GM18951 (cell line): ENCODE data around the gene MYO19.
A peak's percentile ranks its signal among the peaks of the same experiment; 100 is the strongest.

Experiments used
- POLR2A ChIP-seq: IDR thresholded peaks from 4 replicates; pipeline ENCODE4 v1.6.1; 2011; ENCODE audit warnings: mild to moderate bottlenecking; ENCODE audit not compliant: insufficient read length, insufficient read depth; ENCODE audit errors: extremely low read depth
- in situ Hi-C: fragments of 300-500 bp; cut with MboI; formaldehyde crosslinking; loops from one replicate; pipeline ENCODE4 v1.12.0; 2022; ENCODE audit warnings: low sequenced_read_pairs, mixed read lengths, inconsistent platforms; ENCODE audit not compliant: unreplicated experiment

The MYO19 gene

DNA sequence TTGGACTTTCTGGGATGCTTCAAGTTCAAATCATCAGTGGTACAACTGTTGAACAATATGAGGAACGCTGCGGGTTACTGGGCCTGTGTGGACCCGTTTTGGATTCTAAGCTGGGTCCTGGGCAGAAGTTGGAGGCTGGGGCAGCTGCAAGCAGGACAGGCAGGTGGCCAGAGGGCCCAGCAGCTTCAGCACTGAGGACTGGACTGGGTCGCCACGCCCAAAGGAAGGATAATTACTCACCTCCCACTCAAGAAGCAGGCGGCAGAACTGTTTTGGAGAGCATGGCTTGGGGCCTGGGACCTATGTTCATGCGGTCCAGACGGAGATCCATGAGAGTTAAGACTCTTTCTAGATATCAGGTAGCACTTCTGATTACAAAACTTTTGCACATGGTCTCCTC is 49.6 kb downstream of the MYO19 start:
- in situ Hi-C loops, result loop anchor here (25.0 kb wide), 2 partner anchors 273 to 523 kb away; partner anchors contain the start of gene CCL4L2
- no peak for TF ChIP-seq POLR2A

DNA sequence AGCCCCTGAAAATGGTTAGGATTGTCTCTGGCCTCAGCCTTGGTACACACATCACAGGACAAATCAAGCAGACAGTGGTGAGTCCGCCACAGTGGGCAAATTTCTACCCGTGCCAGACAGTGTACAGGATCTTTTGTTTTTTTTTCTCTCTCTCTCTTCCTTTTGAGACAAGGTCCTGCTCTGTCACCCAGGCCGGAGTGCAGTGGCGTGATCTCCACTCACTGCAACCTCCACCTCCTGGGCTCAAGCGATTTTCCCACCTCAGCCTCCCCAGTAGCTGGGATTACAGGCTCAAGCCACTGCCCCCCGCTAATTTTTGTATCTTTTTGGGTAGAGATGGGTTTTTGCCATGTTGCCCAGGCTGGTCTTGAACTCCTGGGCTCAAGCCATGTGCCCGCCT is 50.6 kb downstream of the MYO19 start:
- in situ Hi-C loops, result loop anchor here (25.0 kb wide), 2 partner anchors 272 to 522 kb away; partner anchors contain the start of gene CCL4L2

DNA sequence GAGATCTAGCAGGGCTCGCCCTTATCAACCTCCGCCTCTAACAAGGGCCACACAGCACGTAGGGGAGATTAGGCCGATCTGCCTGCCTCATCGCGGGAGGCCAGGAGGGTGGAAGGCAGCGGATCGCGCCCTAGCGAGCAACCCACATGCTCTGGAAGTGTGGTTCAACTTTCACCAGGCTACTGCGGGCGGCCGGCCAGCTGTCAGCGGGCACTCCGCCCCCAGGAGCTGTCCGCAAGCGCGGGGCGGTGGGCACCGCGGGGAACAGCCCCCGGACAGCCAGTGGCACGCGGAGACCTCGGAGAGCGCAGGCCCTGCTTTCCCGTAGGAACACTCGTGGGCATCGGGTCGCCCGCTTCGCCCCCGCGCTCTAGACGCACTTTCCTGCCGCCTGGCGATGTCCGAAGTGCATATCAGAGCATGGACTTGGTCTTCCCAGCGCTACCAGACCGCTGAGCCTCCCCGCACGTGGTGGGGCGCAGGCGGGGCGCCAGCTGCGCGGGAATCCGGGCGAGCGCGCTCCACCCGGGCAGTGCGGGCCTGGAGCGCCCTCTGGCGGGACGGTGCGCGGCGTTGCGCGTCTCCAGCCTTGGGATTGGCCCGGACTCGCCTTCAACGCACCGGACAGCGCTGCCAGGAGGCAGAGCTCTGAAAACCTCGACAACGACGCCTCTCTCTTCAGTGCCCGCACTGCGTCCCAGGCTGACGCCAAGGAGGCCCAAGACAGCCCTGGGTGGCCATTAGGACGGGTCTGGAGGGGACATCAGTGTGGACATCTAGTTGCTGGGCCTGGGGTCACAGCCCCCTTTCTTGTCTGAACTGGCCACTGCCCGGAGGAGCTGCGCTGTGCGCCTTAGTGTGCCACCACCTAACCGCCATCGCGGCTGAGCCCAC is 51.8 kb downstream of the MYO19 start:
- TF ChIP-seq POLR2A, result peak; percentile 14
- in situ Hi-C loops, result loop anchor here (25.0 kb wide), 2 partner anchors 271 to 521 kb away; partner anchors contain the start of gene CCL4L2

DNA sequence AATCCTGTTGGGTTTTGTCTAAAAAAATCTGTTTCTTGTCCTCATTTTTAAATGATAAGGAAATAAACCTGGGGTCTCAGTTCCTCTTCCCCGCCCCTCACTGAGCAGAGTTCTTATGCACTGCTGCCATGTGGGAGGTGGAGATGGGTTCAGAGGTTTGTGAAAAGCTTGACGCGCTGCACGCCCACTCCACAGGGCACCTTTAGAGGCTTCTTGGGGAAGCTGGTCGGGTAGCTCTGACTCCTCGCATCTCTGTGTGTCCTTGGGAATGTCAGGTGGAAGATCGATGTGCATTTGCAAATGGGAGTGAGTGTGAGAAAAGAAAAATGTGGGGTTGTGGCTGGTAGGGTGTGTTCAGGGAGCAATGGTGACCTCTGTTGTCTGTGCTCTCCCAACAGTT is 52.8 kb downstream of the MYO19 start:
- TF ChIP-seq POLR2A, result no peak
- in situ Hi-C loops, result loop anchor here (25.0 kb wide), 2 partner anchors 270 to 520 kb away; partner anchors contain the start of gene CCL4L2

DNA sequence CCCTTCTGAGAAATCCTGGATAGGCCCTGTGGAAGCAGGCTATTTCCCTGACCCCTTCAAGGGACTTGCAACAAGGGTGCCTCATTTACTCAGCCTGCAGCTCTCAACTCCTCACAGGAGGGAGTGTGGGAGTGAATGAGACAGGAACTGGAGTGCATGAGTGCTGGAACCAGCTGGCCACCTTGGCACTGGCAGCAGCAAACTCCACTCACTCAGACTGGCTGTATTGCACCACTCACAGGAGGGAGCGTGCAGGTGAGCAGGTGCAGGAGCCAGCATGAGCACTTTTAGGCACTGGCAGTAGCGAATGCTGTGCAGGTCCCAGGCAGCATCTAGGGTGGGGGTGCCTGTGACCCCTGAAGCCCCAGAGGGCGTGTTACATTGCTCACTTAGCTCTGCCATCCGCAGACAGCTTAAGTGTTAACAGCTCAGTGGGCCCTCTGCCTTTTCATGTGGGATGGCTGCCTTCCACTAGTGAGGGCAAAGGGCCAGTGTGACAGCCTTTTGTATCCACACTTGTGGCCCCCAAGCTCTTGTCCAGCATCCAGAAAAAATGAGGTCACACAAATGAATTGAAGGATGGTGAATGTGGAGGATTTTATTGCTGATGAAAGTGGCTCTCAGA is 59.2 kb downstream of the MYO19 start:
- no peak for TF ChIP-seq POLR2A
- in situ Hi-C loops, result loop anchor here (25.0 kb wide), 2 partner anchors 263 to 513 kb away; partner anchors contain the start of gene CCL4L2

DNA sequence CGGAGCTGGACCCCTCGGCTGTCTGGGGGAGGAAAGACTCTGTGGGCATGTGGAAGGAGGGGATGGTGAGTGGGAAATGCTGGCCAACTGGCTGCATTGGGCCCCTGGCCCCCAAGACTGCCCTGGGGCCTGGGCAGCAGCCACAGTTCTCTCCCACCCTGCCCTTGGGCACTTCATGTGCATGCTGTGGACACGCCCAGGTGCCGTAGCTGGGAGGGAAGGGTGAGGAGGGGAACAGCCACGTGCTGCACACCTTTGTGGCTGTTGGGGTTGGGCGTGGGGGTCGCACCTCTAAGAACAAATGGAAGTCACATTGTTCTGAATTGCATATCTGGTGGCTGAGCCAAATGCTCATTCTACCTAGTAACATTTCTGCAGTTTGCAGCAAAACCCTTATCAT is 60.1 kb downstream of the MYO19 start:
- no peak for TF ChIP-seq POLR2A
- in situ Hi-C loops, result loop anchor here (25.0 kb wide), 1 partner anchor 1713 kb away; the partner anchor contains the start of gene TBC1D3

DNA sequence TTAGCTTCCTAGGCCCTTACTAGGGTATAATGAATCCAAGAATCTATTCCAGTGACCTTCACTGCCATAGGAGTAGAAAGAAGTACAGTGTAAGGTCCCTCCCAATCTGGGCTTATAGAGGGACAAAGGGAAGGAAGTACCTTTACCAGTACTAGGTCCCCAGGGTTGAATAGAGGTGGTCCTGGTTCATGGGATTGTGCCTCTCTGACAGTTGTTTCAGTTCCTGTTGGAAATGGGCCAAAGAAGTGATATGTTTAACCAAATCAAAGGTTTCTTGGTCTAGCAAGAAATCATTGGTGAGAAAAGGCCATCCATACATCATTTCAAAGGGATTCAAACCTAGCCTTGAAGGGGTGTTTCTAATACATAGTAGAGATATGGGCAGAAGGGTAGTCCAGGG is 64.2 kb downstream of the MYO19 start:
- TF ChIP-seq POLR2A, result no peak

DNA sequence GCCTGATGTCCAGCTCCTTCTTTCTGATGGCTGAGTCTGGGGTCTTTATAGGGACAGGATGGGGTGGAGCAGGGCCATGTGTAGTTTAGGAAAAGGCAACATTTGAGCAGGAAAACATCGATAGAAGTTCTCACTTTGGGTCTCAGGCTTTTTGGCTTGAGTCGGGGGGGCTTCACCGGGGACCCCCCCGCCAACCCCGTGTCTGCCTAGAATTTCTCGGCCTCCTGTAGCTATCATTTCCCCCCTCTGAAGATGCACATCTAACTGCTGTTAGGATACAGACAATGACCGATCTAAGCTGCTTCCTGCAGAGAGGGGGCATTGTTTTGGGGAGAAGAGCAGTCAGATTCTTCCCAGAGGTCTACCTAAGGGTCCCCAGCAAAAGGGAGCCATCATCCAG is 64.9 kb downstream of the MYO19 start:
- in situ Hi-C loops, result loop anchor here (25.0 kb wide), 1 partner anchor 1718 kb away; the partner anchor contains the start of gene TBC1D3

More for the DNA sequence above, 64.2 kb downstream of the MYO19 start:
- in situ Hi-C loops, result loop anchor here (25.0 kb wide), 1 partner anchor 1717 kb away; the partner anchor contains the start of gene TBC1D3

DNA sequence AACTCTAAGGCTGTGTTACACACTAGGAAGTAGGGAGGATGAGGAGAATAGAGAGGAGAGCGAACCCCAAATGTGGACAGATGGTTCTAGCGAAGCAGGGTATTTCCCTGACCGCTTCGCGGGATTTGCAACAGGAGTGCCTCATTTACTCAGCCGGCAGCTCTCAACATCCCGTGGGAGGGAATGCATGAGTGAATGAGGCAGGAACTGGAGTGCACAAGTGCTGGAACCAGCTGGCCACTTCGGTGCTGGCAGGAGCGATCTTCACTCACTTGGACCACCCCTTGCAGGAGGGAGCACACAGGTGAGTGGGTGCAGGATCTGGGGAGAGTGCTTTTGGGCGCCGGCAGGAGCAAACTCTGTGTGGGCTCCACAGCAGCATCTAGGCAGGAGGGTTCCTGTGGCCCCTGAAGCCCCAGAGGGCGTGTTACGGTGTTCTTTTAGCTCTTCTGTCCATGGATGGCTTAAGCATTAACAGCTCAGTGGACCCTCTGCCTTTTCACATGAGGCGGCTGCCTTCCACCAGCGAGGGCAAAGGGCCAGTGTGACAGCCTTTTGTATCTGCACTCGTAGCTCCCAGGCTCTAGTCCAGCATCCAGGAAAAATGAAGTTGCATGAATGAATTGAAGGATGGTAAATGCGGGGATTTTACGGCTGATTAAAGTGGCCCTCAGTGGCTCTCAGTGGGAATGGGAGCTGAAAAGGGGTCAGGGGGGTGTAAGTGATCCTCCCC is 65.6 kb downstream of the MYO19 start:
- TF ChIP-seq POLR2A, result no peak
- in situ Hi-C loops, result loop anchor here (25.0 kb wide), 1 partner anchor 1718 kb away; the partner anchor contains the start of gene TBC1D3

More for the DNA sequence above, 64.9 kb downstream of the MYO19 start:
- no peak for TF ChIP-seq POLR2A

DNA sequence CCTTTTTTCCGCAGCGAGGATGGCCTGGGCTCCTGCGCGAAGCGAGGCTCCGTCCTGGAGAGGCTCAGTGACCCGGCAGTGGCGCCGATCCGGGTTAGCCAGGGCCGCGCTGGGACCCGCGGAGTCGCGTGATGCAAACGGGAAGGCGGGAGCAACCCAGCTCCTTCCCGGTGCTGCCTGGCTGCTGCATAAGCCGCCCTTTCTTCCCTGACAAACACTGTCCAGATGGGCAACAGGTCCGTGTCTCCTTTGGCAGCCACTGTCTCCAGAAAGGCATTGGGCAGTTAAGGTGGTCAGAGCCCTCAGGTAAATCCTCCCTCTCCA is 69.9 kb downstream of the MYO19 start:
- TF ChIP-seq POLR2A, result no peak
- in situ Hi-C loops, result loop anchor here (25.0 kb wide), 1 partner anchor 1723 kb away; the partner anchor contains the start of gene TBC1D3

DNA sequence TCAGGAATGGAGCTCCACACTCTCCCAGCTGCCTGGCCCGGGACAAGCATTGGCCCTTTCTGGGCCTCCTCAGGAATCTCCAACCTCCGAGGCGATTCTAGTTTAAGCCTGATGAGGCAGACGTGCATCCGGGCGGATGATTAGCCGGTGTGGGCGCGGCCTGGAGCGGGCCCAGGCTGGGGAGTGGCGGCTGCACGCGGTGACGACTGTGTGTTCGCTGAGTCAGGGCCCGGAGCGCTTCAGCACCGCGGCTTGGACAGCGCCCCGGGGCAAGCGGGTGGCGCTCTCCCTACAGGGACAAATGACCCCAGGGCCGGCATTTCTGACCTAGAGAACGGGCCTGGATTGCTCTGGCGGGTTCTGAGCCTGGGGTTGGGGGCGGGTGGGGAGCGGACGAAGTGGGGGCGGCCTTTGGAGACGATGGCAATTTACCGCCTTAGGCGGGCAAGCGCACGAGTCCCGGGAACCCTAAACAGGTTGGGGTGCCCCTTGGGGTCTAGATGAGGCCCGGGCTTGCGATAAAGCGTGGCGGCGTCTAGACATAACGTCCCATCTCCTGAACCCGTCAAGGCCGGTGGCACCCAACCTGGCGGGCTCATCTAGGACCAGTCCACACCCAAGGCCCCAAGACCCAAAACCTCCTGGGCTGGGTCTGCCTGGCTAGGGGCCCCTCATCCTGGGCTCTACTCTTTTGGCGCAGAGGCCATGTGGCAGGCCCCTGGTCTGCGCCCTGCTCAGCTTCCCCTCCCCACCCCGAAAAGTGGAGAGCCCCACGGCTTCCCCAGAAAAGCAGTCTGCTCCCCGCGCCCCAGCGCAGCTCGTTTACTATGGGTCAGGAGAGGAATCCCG is 70.5 kb downstream of the MYO19 start:
- no peak for TF ChIP-seq POLR2A
- in situ Hi-C loops, result loop anchor here (25.0 kb wide), 1 partner anchor 1723 kb away; the partner anchor contains the start of gene TBC1D3
